GM19043 (cell line): ENCODE data around the gene MEGF9.
A peak's percentile ranks its signal among the peaks of the same experiment; 100 is the strongest.

Source experiments
- ATAC-seq: cut with Tn5 transposase; IDR thresholded peaks from one replicate; pipeline ENCODE4 v1.9.1; 2021; ENCODE audit warnings: low read depth; ENCODE audit not compliant: unreplicated experiment

Gene MEGF9

GRCh38 chr9:120587328-120587727, 126.9 kb downstream of the MEGF9 start:
- ATAC-seq = no peak

- ATAC-seq = peak; percentile 37
These were observed 130.3 kb downstream of the MEGF9 start for GRCh38 chr9:120583958-120584369.

GRCh38 chr9:120580051-120580896, 134.0 kb downstream of the MEGF9 start, which contains the start of gene CDK5RAP2:
TSS of gene CDK5RAP2 (minus strand) at chr9:120580167. CDS start at chr9:120579978, 189 bp downstream.
- peak; percentile 92 for ATAC-seq

GRCh38 chr9:120579139-120580050, 134.9 kb downstream of the MEGF9 start:
- peak; percentile 33 for ATAC-seq

GRCh38 chr9:120574473-120574872, 139.8 kb downstream of the MEGF9 start:
- no peak for ATAC-seq

- no peak for ATAC-seq
These were observed 141.8 kb downstream of the MEGF9 start for GRCh38 chr9:120572472-120572871.

GRCh38 chr9:120571443-120572257, 142.6 kb downstream of the MEGF9 start:
- ATAC-seq = no peak

GRCh38 chr9:120570296-120570695, 144.0 kb downstream of the MEGF9 start:
- ATAC-seq = no peak

GRCh38 chr9:120569556-120569955, 144.7 kb downstream of the MEGF9 start:
- ATAC-seq = no peak

- no peak for ATAC-seq
These were observed 145.5 kb downstream of the MEGF9 start for GRCh38 chr9:120568816-120569215.

- ATAC-seq = no peak
These were observed 146.4 kb downstream of the MEGF9 start for GRCh38 chr9:120567874-120568273.

- ATAC-seq = no peak
These were observed 147.2 kb downstream of the MEGF9 start for GRCh38 chr9:120567081-120567480.

GRCh38 chr9:120564589-120564988, 149.7 kb downstream of the MEGF9 start:
- ATAC-seq = no peak

GRCh38 chr9:120562861-120563443, 151.3 kb downstream of the MEGF9 start:
- no peak for ATAC-seq

GRCh38 chr9:120561709-120562108, 152.6 kb downstream of the MEGF9 start:
- no peak for ATAC-seq

- ATAC-seq = no peak
These were observed 154.7 kb downstream of the MEGF9 start for GRCh38 chr9:120559546-120559945.

- no peak for ATAC-seq
These were observed 155.8 kb downstream of the MEGF9 start for GRCh38 chr9:120558454-120558853.

GRCh38 chr9:120557205-120557604, 157.1 kb downstream of the MEGF9 start:
- ATAC-seq = no peak

GRCh38 chr9:120556775-120557174, 157.5 kb downstream of the MEGF9 start:
- ATAC-seq = no peak

- ATAC-seq = no peak
These were observed 158.4 kb downstream of the MEGF9 start for GRCh38 chr9:120555839-120556238.
